GM21737 (cell line): ENCODE data around the gene PCBP3.
"Not testable (repeated sequence)": the region's sequence is repeated elsewhere in the genome, so short reads cannot be mapped to it uniquely, and the experiment has no call there.

Experiments used
- ATAC-seq: cut with Tn5 transposase; IDR thresholded peaks from one replicate; pipeline ENCODE4 v1.9.1; 2021; ENCODE audit warnings: mild to moderate bottlenecking, moderate library complexity; ENCODE audit not compliant: unreplicated experiment

The PCBP3 gene

GRCh38 chr21:45952527-45952926, 309.0 kb downstream of the PCBP3 start:
- not testable (repeated sequence) for ATAC-seq

- ATAC-seq: no peak
Measured at GRCh38 chr21:45952974-45953373, 309.4 kb downstream of the PCBP3 start.

- no peak for ATAC-seq
Measured at GRCh38 chr21:45954261-45954660, 310.7 kb downstream of the PCBP3 start.

- ATAC-seq: no peak
Measured at GRCh38 chr21:45954921-45955320, 311.4 kb downstream of the PCBP3 start.

GRCh38 chr21:45957551-45957950, 314.0 kb downstream of the PCBP3 start:
- no peak for ATAC-seq

GRCh38 chr21:45957981-45958600, 314.6 kb downstream of the PCBP3 start:
- ATAC-seq: no peak

GRCh38 chr21:45959182-45959581, 315.7 kb downstream of the PCBP3 start:
- no peak for ATAC-seq

- ATAC-seq: no peak
Measured at GRCh38 chr21:45959779-45960390, 316.4 kb downstream of the PCBP3 start.

GRCh38 chr21:45961408-45961807, 317.9 kb downstream of the PCBP3 start:
- ATAC-seq: not testable (repeated sequence)

GRCh38 chr21:45962531-45963231, 319.2 kb downstream of the PCBP3 start:
- no peak for ATAC-seq

- ATAC-seq: no peak
Measured at GRCh38 chr21:45963232-45963570, 319.7 kb downstream of the PCBP3 start.

GRCh38 chr21:45964649-45965048, 321.1 kb downstream of the PCBP3 start:
- no peak for ATAC-seq

GRCh38 chr21:45965084-45965809, 321.7 kb downstream of the PCBP3 start:
- ATAC-seq: no peak

- no peak for ATAC-seq
Measured at GRCh38 chr21:45966791-45967394, 323.4 kb downstream of the PCBP3 start.

- no peak for ATAC-seq
Measured at GRCh38 chr21:45969921-45970673, 326.6 kb downstream of the PCBP3 start.

GRCh38 chr21:45970674-45971615, 327.4 kb downstream of the PCBP3 start:
- ATAC-seq: no peak

GRCh38 chr21:45971616-45972352, 328.3 kb downstream of the PCBP3 start:
- ATAC-seq: no peak

GRCh38 chr21:45972353-45972715, 328.8 kb downstream of the PCBP3 start:
- no peak for ATAC-seq
